SK-N-SH treated with all-trans-retinoic acid at 6 μM for 48 hours (cell line): ENCODE measurements around the gene ARHGAP26.

Source experiments
- BACH2 ChIP-seq: fragments of 250-450 bp; sonication (Bioruptor Pico); IDR thresholded peaks from 2 replicates; pipeline ENCODE4 v1.9.0; 2021; ENCODE audit warnings: mild to moderate bottlenecking, borderline replicate concordance
- GLIS3 ChIP-seq: fragments of 250-450 bp; sonication (Bioruptor Pico); IDR thresholded peaks from 2 replicates; pipeline ENCODE4 v1.5.0; 2020; ENCODE audit warnings: mild to moderate bottlenecking, moderate library complexity
- PATZ1 ChIP-seq: fragments of 250-450 bp; sonication (Bioruptor Pico); IDR thresholded peaks from 2 replicates; pipeline ENCODE4 v1.8.0; 2020; ENCODE audit warnings: mild to moderate bottlenecking, moderate library complexity, borderline replicate concordance
- POU6F1 ChIP-seq: fragments of 250-450 bp; sonication (Bioruptor Pico); IDR thresholded peaks from 2 replicates; pipeline ENCODE4 v1.8.0; 2021; ENCODE audit warnings: low read depth, mild to moderate bottlenecking, moderate library complexity, borderline replicate concordance
- RARB ChIP-seq: fragments of 250-450 bp; sonication (Bioruptor Pico); IDR thresholded peaks from 2 replicates; pipeline ENCODE4 v1.8.0; 2021; ENCODE audit warnings: mild to moderate bottlenecking, moderate library complexity
- TCF4 ChIP-seq: fragments of 250-450 bp; sonication (Bioruptor Pico); IDR thresholded peaks from 2 replicates; pipeline ENCODE4 v1.8.0; 2021; ENCODE audit warnings: mild to moderate bottlenecking, moderate library complexity, borderline replicate concordance
- TOX ChIP-seq: fragments of 250-450 bp; sonication (Bioruptor Pico); IDR thresholded peaks from 2 replicates; pipeline ENCODE4 v1.8.0; 2021; ENCODE audit warnings: mild to moderate bottlenecking, moderate library complexity, borderline replicate concordance
- ZFP30 ChIP-seq: fragments of 450-650 bp; formaldehyde crosslinking; IDR thresholded peaks from 2 replicates; pipeline ENCODE4 v1.5.0; 2022; ENCODE audit warnings: mild to moderate bottlenecking, moderate library complexity
- ZNF70 ChIP-seq: fragments of 450-650 bp; formaldehyde crosslinking; IDR thresholded peaks from 2 replicates; pipeline ENCODE4 v1.5.0; 2020; ENCODE audit warnings: mild to moderate bottlenecking, moderate library complexity
- TF ChIP-seq, protein P1 (sequence below): fragments of 250-450 bp; sonication (Bioruptor Pico); IDR thresholded peaks from 2 replicates; pipeline ENCODE4 v1.5.1; 2020; ENCODE audit warnings: low read depth, mild to moderate bottlenecking, moderate library complexity

GRCh38 chr5:142920849-142921612 lies 150.9 kb downstream of the ARHGAP26 start:
- TF ChIP-seq TOX (CRISPR knock-in tag) = no peak
- no peak for TF ChIP-seq RARB
- TF ChIP-seq, protein P1, sequence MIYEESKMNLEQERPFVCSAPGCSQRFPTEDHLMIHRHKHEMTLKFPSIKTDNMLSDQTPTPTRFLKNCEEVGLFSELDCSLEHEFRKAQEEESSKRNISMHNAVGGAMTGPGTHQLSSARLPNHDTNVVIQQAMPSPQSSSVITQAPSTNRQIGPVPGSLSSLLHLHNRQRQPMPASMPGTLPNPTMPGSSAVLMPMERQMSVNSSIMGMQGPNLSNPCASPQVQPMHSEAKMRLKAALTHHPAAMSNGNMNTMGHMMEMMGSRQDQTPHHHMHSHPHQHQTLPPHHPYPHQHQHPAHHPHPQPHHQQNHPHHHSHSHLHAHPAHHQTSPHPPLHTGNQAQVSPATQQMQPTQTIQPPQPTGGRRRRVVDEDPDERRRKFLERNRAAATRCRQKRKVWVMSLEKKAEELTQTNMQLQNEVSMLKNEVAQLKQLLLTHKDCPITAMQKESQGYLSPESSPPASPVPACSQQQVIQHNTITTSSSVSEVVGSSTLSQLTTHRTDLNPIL (CRISPR knock-in tag) = no peak
- TF ChIP-seq BACH2 (CRISPR knock-in tag) = no peak
- TF ChIP-seq TCF4 (CRISPR knock-in tag) = no peak
- no peak for TF ChIP-seq ZNF70
- no peak for TF ChIP-seq PATZ1 (CRISPR knock-in tag)
- TF ChIP-seq POU6F1 (CRISPR knock-in tag) = no peak
- no peak for TF ChIP-seq GLIS3 (CRISPR knock-in tag)
- TF ChIP-seq ZFP30 (CRISPR knock-in tag) = no peak
